Measurements from ENCODE around the gene TPSB2.
"Not testable (repeated sequence)": the region's sequence is repeated elsewhere in the genome, so short reads cannot be mapped to it uniquely, and the experiment has no call there.

DNA sequence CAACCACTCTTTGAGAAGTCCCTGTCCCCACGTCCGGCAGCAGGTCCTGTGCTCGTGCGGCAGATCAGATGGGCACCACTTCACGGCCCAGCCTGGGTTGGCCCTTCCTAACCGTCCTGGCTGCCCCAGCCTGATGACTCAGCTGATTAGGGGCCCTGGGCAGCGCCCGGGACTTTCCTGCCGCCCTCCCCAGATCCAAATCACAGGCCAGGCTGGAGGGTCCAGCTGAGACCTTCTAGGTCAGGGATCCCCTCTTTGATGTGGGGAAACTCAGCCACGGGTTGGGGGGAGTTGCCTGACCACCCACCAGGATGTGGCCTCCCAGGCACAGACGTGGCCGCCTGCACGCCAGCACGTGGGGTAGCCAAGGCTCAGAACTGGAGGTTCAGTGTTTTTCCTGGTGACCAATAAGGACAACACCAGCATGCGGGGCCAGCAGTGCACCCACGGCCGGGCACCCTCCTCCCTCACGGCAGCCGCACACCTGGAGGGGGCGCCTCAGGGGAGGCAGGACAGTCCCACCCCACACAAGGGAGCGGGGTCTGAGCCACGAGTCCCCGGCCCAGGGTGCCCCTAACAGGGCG is 4.2 kb downstream of the TPSB2 start:
- TF ChIP-seq, protein P1, sequence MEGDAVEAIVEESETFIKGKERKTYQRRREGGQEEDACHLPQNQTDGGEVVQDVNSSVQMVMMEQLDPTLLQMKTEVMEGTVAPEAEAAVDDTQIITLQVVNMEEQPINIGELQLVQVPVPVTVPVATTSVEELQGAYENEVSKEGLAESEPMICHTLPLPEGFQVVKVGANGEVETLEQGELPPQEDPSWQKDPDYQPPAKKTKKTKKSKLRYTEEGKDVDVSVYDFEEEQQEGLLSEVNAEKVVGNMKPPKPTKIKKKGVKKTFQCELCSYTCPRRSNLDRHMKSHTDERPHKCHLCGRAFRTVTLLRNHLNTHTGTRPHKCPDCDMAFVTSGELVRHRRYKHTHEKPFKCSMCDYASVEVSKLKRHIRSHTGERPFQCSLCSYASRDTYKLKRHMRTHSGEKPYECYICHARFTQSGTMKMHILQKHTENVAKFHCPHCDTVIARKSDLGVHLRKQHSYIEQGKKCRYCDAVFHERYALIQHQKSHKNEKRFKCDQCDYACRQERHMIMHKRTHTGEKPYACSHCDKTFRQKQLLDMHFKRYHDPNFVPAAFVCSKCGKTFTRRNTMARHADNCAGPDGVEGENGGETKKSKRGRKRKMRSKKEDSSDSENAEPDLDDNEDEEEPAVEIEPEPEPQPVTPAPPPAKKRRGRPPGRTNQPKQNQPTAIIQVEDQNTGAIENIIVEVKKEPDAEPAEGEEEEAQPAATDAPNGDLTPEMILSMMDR (IDR thresholded peaks at IDR 0.05; ENCODE audit: borderline replicate concordance, extremely low read depth, low read length, poor library complexity, severe bottlenecking): not testable (repeated sequence)
- TF ChIP-seq EZH2 (IDR thresholded peaks at IDR 0.05; ENCODE audit: borderline replicate concordance, low read depth, low read length, severe bottlenecking): not testable (repeated sequence)
